SK-N-MC (cell line): ENCODE results near the gene FCHO1.

Experiments
- DNase-seq: peaks from one replicate; pipeline ENCODE4 v3.0.0-alpha.2; 2011; ENCODE audit warnings: low read depth, low spot score
- H3K27ac ChIP-seq: fragments of 200-600 bp; sonication (generic); 2 replicates; pipeline ENCODE4 v1.5.1; 2016; ENCODE audit warnings: mixed run types
- H3K36me3 ChIP-seq: fragments of 200-600 bp; sonication (generic); 2 replicates; pipeline ENCODE4 v1.6.1; 2017; ENCODE audit warnings: antibody characterized with exemption, low read length, mixed read lengths; ENCODE audit not compliant: insufficient read depth
- H3K4me3 ChIP-seq: fragments of 200-600 bp; sonication (generic); 2 replicates; pipeline ENCODE4 v1.5.1; 2016
- H3K9ac ChIP-seq: fragments of 200-600 bp; sonication (generic); 2 replicates; pipeline ENCODE4 v1.8.0; 2017; ENCODE audit warnings: mixed run types, mixed read lengths; ENCODE audit not compliant: insufficient read length
- H3K9me3 ChIP-seq: fragments of 200-600 bp; sonication (generic); 2 replicates; pipeline ENCODE4 v1.6.1; 2017; ENCODE audit warnings: low read depth, mild to moderate bottlenecking, antibody characterized with exemption, low read length, moderate library complexity, mixed read lengths
- EZH2 ChIP-seq: fragments of 200-600 bp; sonication (generic); IDR thresholded peaks from one replicate; pipeline ENCODE4 v1.6.1; 2017; ENCODE audit warnings: antibody characterized with exemption
- FOXP2 ChIP-seq: optimal IDR thresholded peaks from 2 replicates; pipeline ENCODE3; 2011; ENCODE audit warnings: mild to moderate bottlenecking, moderate library complexity; ENCODE audit not compliant: insufficient read depth; ENCODE audit errors: extremely low read length, control extremely low read depth
- POLR2AphosphoS5 ChIP-seq: IDR thresholded peaks from 2 replicates; pipeline ENCODE4 v1.6.1; 2012; ENCODE audit warnings: mild to moderate bottlenecking, low read depth, low read length, borderline replicate concordance

The FCHO1 gene

GRCh38 chr19:17726964-17727773, 24.1 kb upstream of the FCHO1 start:
- TF ChIP-seq EZH2: no peak
- TF ChIP-seq POLR2AphosphoS5: no peak
- TF ChIP-seq FOXP2: no peak
- Histone ChIP-seq H3K27ac (no peak overlapping the region), H3K4me3 (no peak overlapping the region), H3K36me3 (peaks cover 46% of the 10 kb centered on the region), H3K9me3 (no peaks in the 10 kb centered on the region), H3K9ac (no peak overlapping the region)
- DNase-seq: no peak

- no peak for DNase-seq
- no peak overlapping the region for H3K27ac ChIP-seq
- H3K36me3 ChIP-seq: peaks cover 46% of the 10 kb centered on the region
- H3K9me3 ChIP-seq: no peaks in the 10 kb centered on the region
- no peak for TF ChIP-seq EZH2
- TF ChIP-seq FOXP2: no peak
- no peak for TF ChIP-seq POLR2AphosphoS5
- H3K4me3 ChIP-seq: no peak overlapping the region
- no peak overlapping the region for H3K9ac ChIP-seq
Measured at GRCh38 chr19:17727843-17728242, 23.4 kb upstream of the FCHO1 start.

GRCh38 chr19:17733127-17733526, 18.1 kb upstream of the FCHO1 start:
- H3K9ac ChIP-seq: no peak overlapping the region
- DNase-seq: no peak
- TF ChIP-seq POLR2AphosphoS5 (no peak), FOXP2 (no peak), EZH2 (no peak)
- no peak overlapping the region for H3K4me3 ChIP-seq
- H3K36me3 ChIP-seq: peaks cover 34% of the 10 kb centered on the region
- H3K9me3 ChIP-seq: no peaks in the 10 kb centered on the region
- H3K27ac ChIP-seq: no peak overlapping the region

- H3K9ac ChIP-seq: no peak overlapping the region
- no peak for TF ChIP-seq POLR2AphosphoS5
- H3K36me3 ChIP-seq: peaks cover 28% of the 10 kb centered on the region
- no peak for DNase-seq
- H3K4me3 ChIP-seq: no peak overlapping the region
- no peak overlapping the region for H3K27ac ChIP-seq
- no peaks in the 10 kb centered on the region for H3K9me3 ChIP-seq
Measured at GRCh38 chr19:17734146-17734545, 17.1 kb upstream of the FCHO1 start.

DNA sequence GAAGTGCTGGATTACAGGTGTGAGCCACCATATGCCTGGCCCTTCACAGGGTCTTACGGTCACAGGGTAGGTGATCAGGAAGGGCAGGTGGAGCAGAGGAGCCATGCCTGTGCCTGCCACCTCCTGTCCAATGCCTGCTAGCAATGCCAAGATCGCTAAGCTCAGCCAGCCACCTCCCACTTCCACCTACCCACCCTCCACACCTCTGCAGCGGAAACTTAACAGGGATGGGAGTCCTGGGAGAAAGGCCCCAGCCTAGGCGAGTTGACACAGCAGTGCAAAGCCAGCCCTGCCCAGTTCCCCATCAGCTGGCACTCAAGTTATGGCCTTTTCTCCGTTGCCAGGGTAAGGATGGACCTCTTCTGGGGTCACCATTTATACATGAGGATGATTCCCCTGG, 15.9 kb upstream of the FCHO1 start:
- no peak overlapping the region for H3K9ac ChIP-seq
- no peaks in the 10 kb centered on the region for H3K9me3 ChIP-seq
- TF ChIP-seq FOXP2 (no peak), EZH2 (no peak), POLR2AphosphoS5 (no peak)
- H3K27ac ChIP-seq: no peak overlapping the region
- no peak for DNase-seq
- no peak overlapping the region for H3K4me3 ChIP-seq
- peaks cover 15% of the 10 kb centered on the region for H3K36me3 ChIP-seq

- no peak for DNase-seq
- no peak overlapping the region for H3K27ac ChIP-seq
- no peak overlapping the region for H3K4me3 ChIP-seq
- H3K9ac ChIP-seq: no peak overlapping the region
- no peak for TF ChIP-seq FOXP2
- no peak for TF ChIP-seq EZH2
- no peak for TF ChIP-seq POLR2AphosphoS5
- peaks cover 4% of the 10 kb centered on the region; the same call in 1 of the 2 replicates for H3K36me3 ChIP-seq
- H3K9me3 ChIP-seq: no peaks in the 10 kb centered on the region
Measured at GRCh38 chr19:17737690-17738153, 13.6 kb upstream of the FCHO1 start.

- DNase-seq: no peak
- no peaks in the 10 kb centered on the region; the same call in 1 of the 2 replicates for H3K36me3 ChIP-seq
- no peak overlapping the region for H3K27ac ChIP-seq
- no peak overlapping the region for H3K9ac ChIP-seq
- H3K9me3 ChIP-seq: no peaks in the 10 kb centered on the region
- no peak overlapping the region for H3K4me3 ChIP-seq
- TF ChIP-seq EZH2 (no peak), POLR2AphosphoS5 (peak; percentile 35)
Measured at GRCh38 chr19:17739121-17739875, 12.0 kb upstream of the FCHO1 start.

DNA sequence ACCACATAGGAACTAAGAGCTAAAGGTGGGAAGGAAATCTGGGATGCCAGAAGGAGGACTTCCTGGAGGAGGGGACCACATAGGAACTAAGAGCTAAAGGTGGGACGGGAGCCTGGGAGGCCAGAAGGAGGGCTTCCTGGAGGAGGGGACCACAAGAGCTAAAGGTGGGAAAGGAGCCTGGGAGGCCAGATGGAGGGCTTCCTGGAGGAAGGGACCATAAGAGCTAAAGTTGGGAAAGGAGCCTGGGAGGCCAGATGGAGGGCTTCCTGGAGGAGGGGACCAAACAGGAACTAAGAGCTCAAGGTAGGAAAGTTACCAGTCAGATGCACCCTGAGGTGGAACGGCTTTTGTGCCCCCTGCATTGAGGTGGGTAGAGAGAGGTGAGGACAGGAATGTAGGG, 9.8 kb upstream of the FCHO1 start:
- H3K9me3 ChIP-seq: no peaks in the 10 kb centered on the region
- H3K36me3 ChIP-seq: no peaks in the 10 kb centered on the region
- no peak overlapping the region for H3K27ac ChIP-seq
- no peak overlapping the region for H3K9ac ChIP-seq
- TF ChIP-seq POLR2AphosphoS5 (no peak), FOXP2 (no peak), EZH2 (no peak)
- DNase-seq: no peak
- no peak overlapping the region for H3K4me3 ChIP-seq
